GM12878 (cell line): ENCODE data around the gene PGC. TPM values are rescaled to one million over a fixed set of nuclear protein-coding genes. Genes with fewer than 3 reads are reported as not detected.

ENCODE experiments used
- ATAC-seq: fragments of 200-7000 bp; cut with Tn5 transposase; 3 replicates; pipeline ENCODE4 v1.9.1; 2020; ENCODE audit warnings: mild to moderate bottlenecking, moderate library complexity
- BruUV-seq: library from RNA; stranded (reverse); fragments of 400-500 nt; replicated peaks from 2 replicates; lab custom pipeline; 2021; lab: Mats Ljungman, UMichigan
- CTCF ChIA-PET: fragments of 300-600 bp; sonication (Branson Sonifier 250); formaldehyde crosslinking; extraction: SDS; loops from one replicate; lab custom pipeline; 2021; ENCODE audit warnings: inconsistent platforms; lab: Yijun Ruan, JAX
- POLR2A ChIA-PET: fragments of 350-600 bp; formaldehyde crosslinking; extraction: SDS; loops from one replicate; lab custom pipeline; 2021; ENCODE audit warnings: inconsistent platforms; lab: Charles Lee
- RAD21 ChIA-PET: fragments of 300-600 bp; sonication (Branson Sonifier 250); formaldehyde crosslinking; loops from one replicate; lab custom pipeline; 2023; ENCODE audit warnings: antibody characterized with exemption; ENCODE audit not compliant: unreplicated experiment; lab: Charles Lee
- SMC1A ChIA-PET: fragments of 300-600 bp; sonication (Branson Sonifier 250); formaldehyde crosslinking; loops from one replicate; lab custom pipeline; 2023; ENCODE audit not compliant: unreplicated experiment, uncharacterized antibody; lab: Charles Lee
- DNase-seq: peaks from one replicate; pipeline ENCODE4 v3.0.0-alpha.2; 2011; ENCODE audit warnings: low read depth, low spot score
- FAIRE-seq: peaks from 3 replicates; lab custom pipeline; 2011; peaks lifted over from hg19 to GRCh38; lab: Jason Lieb, UNC
- H2AFZ ChIP-seq: 2 replicates; pipeline ENCODE4 v1.6.0; 2011; ENCODE audit warnings: low read depth, low read length, control low read depth; ENCODE audit not compliant: control insufficient read depth
- H3K27ac ChIP-seq: 2 replicates; pipeline ENCODE4 v1.5.1; 2011; ENCODE audit warnings: control low read depth; ENCODE audit not compliant: control insufficient read depth, insufficient read depth
- H3K27me3 ChIP-seq, 2 experiments: replicated peaks in 1 of 2; 2 replicates each; pipeline versions ENCODE4 v1.6.0 to v1.6.1; 2011; ENCODE audit warnings: low read length in 1 of 2; ENCODE audit not compliant: control insufficient read depth in 2 of 2, insufficient read depth in 2 of 2
- H3K36me3 ChIP-seq, 2 experiments: 2 replicates each; pipeline ENCODE4 v1.5.1; 2011; ENCODE audit warnings: low read length in 1 of 2; ENCODE audit not compliant: control insufficient read depth in 2 of 2, insufficient read depth in 2 of 2
- H3K4me1 ChIP-seq: 2 replicates; pipeline ENCODE4 v1.6.1; 2011; ENCODE audit warnings: mild to moderate bottlenecking, low read length, moderate library complexity, mixed read lengths; ENCODE audit not compliant: control insufficient read depth, insufficient read depth
- H3K4me2 ChIP-seq: 2 replicates; pipeline ENCODE4 v1.6.0; 2011; ENCODE audit warnings: control low read depth; ENCODE audit not compliant: control insufficient read depth, insufficient read depth
- H3K4me3 ChIP-seq: fragments of 200-600 bp; sonication (generic); 2 replicates; pipeline ENCODE4 v1.5.1; 2016
- H3K79me2 ChIP-seq: 2 replicates; pipeline ENCODE4 v1.6.0; 2011; ENCODE audit warnings: low read length; ENCODE audit not compliant: control insufficient read depth, insufficient read depth
- H3K9ac ChIP-seq: 2 replicates; pipeline ENCODE4 v1.8.0; 2011; ENCODE audit warnings: low read length, control low read depth, mixed read lengths; ENCODE audit not compliant: control insufficient read depth, insufficient read depth
- H3K9me3 ChIP-seq: replicated peaks from 3 replicates; pipeline ENCODE4 v1.5.1; 2011; ENCODE audit warnings: mild to moderate bottlenecking, low read length; ENCODE audit not compliant: control insufficient read depth, insufficient read depth
- H4K20me1 ChIP-seq: 2 replicates; pipeline ENCODE4 v1.6.0; 2011; ENCODE audit not compliant: control insufficient read depth, insufficient read depth
- CBX3 ChIP-seq: fragments of 200-600 bp; sonication (generic); IDR thresholded peaks from 2 replicates; pipeline ENCODE4 v1.6.1; 2016; ENCODE audit warnings: low read depth, borderline replicate concordance
- E4F1 ChIP-seq: fragments of 450-650 bp; IDR thresholded peaks from 2 replicates; pipeline ENCODE4 v1.6.1; 2018; ENCODE audit warnings: borderline replicate concordance, mild to moderate bottlenecking; ENCODE audit not compliant: partially characterized antibody
- HDGF ChIP-seq: fragments of 450-650 bp; IDR thresholded peaks from 2 replicates; pipeline ENCODE4 v1.6.1; 2016; ENCODE audit warnings: antibody characterized with exemption
- JUND ChIP-seq: IDR thresholded peaks from 2 replicates; pipeline ENCODE4 v1.6.1; 2012; ENCODE audit warnings: low read depth, mild to moderate bottlenecking, low read length, improper control_type of control experiment, moderate library complexity
- NFYA ChIP-seq: IDR thresholded peaks from 2 replicates; pipeline ENCODE4 v1.6.1; 2011; ENCODE audit warnings: low read depth, mild to moderate bottlenecking, low read length, improper control_type of control experiment, borderline replicate concordance
- SKIL ChIP-seq: fragments of 450-650 bp; IDR thresholded peaks from 2 replicates; pipeline ENCODE4 v1.6.1; 2017; ENCODE audit warnings: mild to moderate bottlenecking, low read depth, inconsistent platforms; ENCODE audit not compliant: poor library complexity, severe bottlenecking
- TCF12 ChIP-seq: IDR thresholded peaks from 2 replicates; pipeline ENCODE4 v1.6.1; 2011; ENCODE audit warnings: low read depth, mild to moderate bottlenecking, low read length
- YY1 ChIP-seq: IDR thresholded peaks from 2 replicates; pipeline ENCODE4 v1.6.1; 2011; ENCODE audit warnings: low read depth, mild to moderate bottlenecking, low read length
- ZNF24 ChIP-seq: fragments of 450-650 bp; IDR thresholded peaks from 2 replicates; pipeline ENCODE4 v1.6.1; 2017; ENCODE audit warnings: antibody characterized with exemption, mild to moderate bottlenecking
- WGBS: methylation state at CpG from one replicate; pipeline ENCODE4 v1.1.6; 2016; ENCODE audit warnings: low lambda C conversion rate; ENCODE audit not compliant: insufficient replicate concordance, insufficient coverage; ENCODE audit errors: missing lambda C conversion rate; 5-methylcytosine and 5-hydroxymethylcytosine counted together
- in situ Hi-C: fragments of 300-500 bp; cut with MboI; formaldehyde crosslinking; loops from 9 replicates; pipeline ENCODE4 v1.14.3; 2018; ENCODE audit warnings: mixed read lengths
- intact Hi-C: fragments of 100-400 bp; cut with micrococcal nuclease; formaldehyde crosslinking; loops from one replicate; pipeline ENCODE4 v1.14.2; 2022; ENCODE audit not compliant: unreplicated experiment
- polyA plus RNA-seq, 11 experiments: library from polyadenylated mRNA; depleted of rRNA in 4 of 11; unstranded in 6 of 11; stranded (reverse) in 5 of 11; fragments of >200 nt; fragmentation: Nextera tagmentation in 4 of 11; fragmentation: Illumina TruSeq in 1 of 11; extraction: Ambion mirVana in 4 of 11; extraction: Trizol in 1 of 11; gene quantifications; 1 replicate in 1 of 11; 2 replicates in 10 of 11; pipeline versions ENCODE4 v1.2.1 to v1.2.3, GENCODE V29; 2011 to 2016; ENCODE audit warnings: inconsistent platforms in 2 of 11, missing spikeins in 2 of 11, low read depth in 1 of 11
- total RNA-seq, 4 experiments: library from RNA; depleted of rRNA in 3 of 4; stranded (reverse); fragments of >200 nt in 3 of 4; fragmentation: Illumina TruSeq in 1 of 4; extraction: Trizol in 1 of 4; gene quantifications; 2 replicates each; pipeline versions ENCODE4 v1.2.1 to v1.2.3, GENCODE V29; 2013 to 2021

PGC gene
- total and polyA plus RNA-seq, 10 of the 15 experiments (the other 5 are each of a cell fraction or from before 2014, with no cell fraction given), result 0.26 TPM; not detected in 9

- no peaks in the 10 kb centered on the region for H3K27me3 ChIP-seq
- ATAC-seq, result peak; percentile 15
- intact Hi-C loops (loop anchor here (2.0 to 5.0 kb wide), 5 partner anchors 51 to 776 kb away; partner anchors contain the start of genes BYSL, MED20, TFEB and UBR2), in situ Hi-C loops (loop anchor here (5.0 kb wide), 1 partner anchor 256 kb away; no protein-coding TSS in a partner anchor)
- FAIRE-seq, result no peak
- WGBS, result 27% methylated on average over 28 of the region's 29 CpGs
- H3K79me2 ChIP-seq, result peaks cover 25% of the 10 kb centered on the region
- peak overlapping the region; percentile 94; the same call in 1 of the 2 replicates for H3K9ac ChIP-seq
- SMC1A ChIA-PET, result interaction anchor here (1.6 to 5.6 kb wide), 3 partner anchors 135 to 259 kb away, joined by 6 to 54 read pairs (median 20); partner anchors contain the start of genes BYSL and MED20
- RAD21 ChIA-PET, result interaction anchor here (0.7 to 5.0 kb wide), 9 partner anchors 11 to 257 kb away, joined by 3 to 80 read pairs (median 4); partner anchors contain the start of genes BYSL, MED20 and USP49
- peaks cover 2 to 18% of the 10 kb centered on the region in 2 experiments; a peak in 3 of 4 replicates for H3K36me3 ChIP-seq
- H2AFZ ChIP-seq, result peak overlapping the region; percentile 66
- H3K9me3 ChIP-seq, result no peaks in the 10 kb centered on the region
- peak overlapping the region; percentile 100 for H3K4me3 ChIP-seq
- CTCF ChIA-PET, result interaction anchor here (0.6 to 8.3 kb wide), 24 partner anchors 9 to 957 kb away, joined by 3 to 141 read pairs (median 4); partner anchors contain the start of genes BYSL, MED20 and TAF8
- POLR2A ChIA-PET, result interaction anchor here (1.0 to 3.9 kb wide), 8 partner anchors 15 to 263 kb away, joined by 3 to 30 read pairs (median 4); partner anchors contain the start of genes BYSL and MED20
- peak overlapping the region; percentile 98 for H3K4me2 ChIP-seq
- H3K4me1 ChIP-seq, result peaks cover 28% of the 10 kb centered on the region
- no TSS peak for BruUV-seq
- DNase-seq, result no peak
- peak overlapping the region; percentile 18; the same call in 1 of the 2 replicates for H3K27ac ChIP-seq
- no peaks in the 10 kb centered on the region for H4K20me1 ChIP-seq
- TF ChIP-seq NFYA (no peak), YY1 (no peak), E4F1 (no peak), JUND (no peak), SKIL (no peak), HDGF (no peak), ZNF24 (peak; percentile 95), TCF12 (0 out of 2 replicates have a peak, but pooled peaks have one; percentile 23), CBX3 (no peak)
These were observed 38.7 kb upstream of the PGC start for GRCh38 chr6:41785689-41786450.
